GM19239 (cell line): ENCODE measurements around the gene ZNF213.
"Not testable (repeated sequence)": the region's sequence is repeated elsewhere in the genome, so short reads cannot be mapped to it uniquely, and the experiment has no call there.

ENCODE experiments used
- DNase-seq: peaks from one replicate; pipeline ENCODE4 v3.0.0; 2011; ENCODE audit warnings: low spot score; ENCODE audit not compliant: insufficient read length
- FAIRE-seq: peaks from 2 replicates; lab custom pipeline; 2011; peaks lifted over from hg19 to GRCh38; lab: Jason Lieb, UNC

Gene ZNF213

GRCh38 chr16:3127745-3128144, 7.1 kb upstream of the ZNF213 start:
- FAIRE-seq = no peak
- no peak for DNase-seq

- FAIRE-seq (peak; percentile 80), DNase-seq (no peak)
Measured at GRCh38 chr16:3129137-3130131, 5.4 kb upstream of the ZNF213 start.

GRCh38 chr16:3131755-3132377, 3.0 kb upstream of the ZNF213 start:
- FAIRE-seq (peak; percentile 74), DNase-seq (no peak)

DNA sequence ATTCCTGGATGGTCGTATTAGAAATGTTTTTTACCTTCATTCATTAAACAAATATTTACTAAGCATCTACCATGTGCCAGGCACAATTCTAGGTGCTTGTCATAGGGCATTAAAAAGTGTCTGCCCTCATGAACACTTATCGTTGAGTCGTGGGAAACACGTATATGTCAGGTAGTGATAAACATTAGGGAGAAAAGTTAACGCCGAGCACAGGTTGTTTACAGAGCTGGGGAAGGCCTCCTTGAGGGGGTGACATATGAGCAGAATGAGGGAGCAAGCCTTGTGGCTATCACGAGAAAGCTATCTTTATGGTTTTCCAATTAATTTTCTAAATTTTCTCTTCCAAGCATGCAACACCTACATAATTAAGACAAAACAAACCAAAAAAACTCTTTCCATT, 985 bp upstream of the ZNF213 start:
- DNase-seq = no peak
- no peak for FAIRE-seq

GRCh38 chr16:3135126-3135715, 392 bp downstream of the ZNF213 start:
- FAIRE-seq = peak; percentile 35
- DNase-seq = no peak

- no peak for DNase-seq
- no peak for FAIRE-seq
Measured at GRCh38 chr16:3137267-3137666, 2.4 kb downstream of the ZNF213 start.

DNA sequence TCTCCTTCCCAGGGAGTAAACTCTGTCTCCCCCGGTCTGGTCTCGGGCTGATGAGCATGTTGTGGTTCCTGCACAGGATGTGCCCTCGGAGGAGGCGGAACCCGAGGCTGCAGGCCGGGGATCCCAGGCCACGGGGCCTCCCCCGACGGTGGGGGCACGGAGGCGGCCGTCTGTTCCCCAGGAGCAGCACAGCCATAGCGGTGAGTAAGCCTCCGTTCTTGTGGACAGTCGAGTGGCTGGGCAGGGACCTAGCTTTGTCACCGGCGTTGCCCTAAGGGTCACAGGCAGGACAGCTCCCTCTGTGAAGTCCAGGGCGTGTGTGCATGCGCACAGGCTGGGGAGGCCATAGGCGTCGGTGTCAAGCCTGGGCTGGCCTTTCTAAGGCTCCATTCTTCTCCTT, 3.5 kb downstream of the ZNF213 start:
- FAIRE-seq (no peak), DNase-seq (no peak)

DNA sequence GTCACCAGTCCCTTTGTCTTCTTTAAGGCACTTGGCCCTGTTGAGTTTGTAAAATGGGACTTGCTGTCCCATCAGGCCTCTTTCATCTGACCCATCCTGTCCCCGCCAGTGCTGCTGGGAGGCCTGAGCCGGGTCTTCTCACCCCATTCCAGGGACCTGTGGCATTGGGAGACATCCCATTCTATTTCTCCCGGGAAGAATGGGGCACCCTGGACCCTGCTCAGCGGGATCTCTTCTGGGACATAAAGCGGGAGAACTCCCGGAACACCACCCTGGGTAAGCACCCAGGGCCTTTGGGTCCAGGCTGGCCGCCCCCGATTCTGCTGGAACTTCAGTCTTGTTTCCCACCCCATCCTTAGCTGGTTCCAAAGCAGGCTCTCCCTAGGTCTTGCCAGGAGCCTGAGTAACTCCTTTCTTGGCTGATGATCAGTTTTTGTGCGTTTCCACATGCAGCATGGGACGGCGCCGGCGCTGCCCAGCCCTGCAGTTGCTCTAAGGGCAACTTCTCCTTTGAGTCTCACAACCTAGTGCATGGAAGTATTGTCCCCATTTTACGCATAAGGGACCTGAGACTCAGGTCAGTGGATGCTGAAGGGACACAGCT, 4.1 kb downstream of the ZNF213 start:
- DNase-seq = peak; percentile 4
- no peak for FAIRE-seq

DNA sequence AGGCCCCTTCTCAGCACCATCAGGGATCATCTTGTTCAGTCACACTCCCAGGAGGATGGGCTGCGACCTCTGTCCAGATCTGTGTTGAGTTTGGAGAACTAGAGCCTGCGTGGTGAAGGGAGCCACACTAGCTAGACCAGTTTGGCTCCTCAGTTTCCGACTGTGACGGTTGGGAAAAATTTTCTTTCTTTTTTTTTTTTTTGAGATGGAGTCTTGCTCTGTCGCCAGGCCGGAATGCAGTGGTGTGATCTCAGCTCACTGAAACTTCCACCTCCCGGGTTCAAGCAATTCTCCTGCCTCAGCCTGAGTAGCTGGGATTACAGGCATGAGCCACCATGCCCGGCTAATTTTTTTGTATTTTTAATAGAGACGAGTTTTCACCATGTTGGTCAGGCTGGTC, 4.7 kb downstream of the ZNF213 start:
- not testable (repeated sequence) for DNase-seq, FAIRE-seq

DNA sequence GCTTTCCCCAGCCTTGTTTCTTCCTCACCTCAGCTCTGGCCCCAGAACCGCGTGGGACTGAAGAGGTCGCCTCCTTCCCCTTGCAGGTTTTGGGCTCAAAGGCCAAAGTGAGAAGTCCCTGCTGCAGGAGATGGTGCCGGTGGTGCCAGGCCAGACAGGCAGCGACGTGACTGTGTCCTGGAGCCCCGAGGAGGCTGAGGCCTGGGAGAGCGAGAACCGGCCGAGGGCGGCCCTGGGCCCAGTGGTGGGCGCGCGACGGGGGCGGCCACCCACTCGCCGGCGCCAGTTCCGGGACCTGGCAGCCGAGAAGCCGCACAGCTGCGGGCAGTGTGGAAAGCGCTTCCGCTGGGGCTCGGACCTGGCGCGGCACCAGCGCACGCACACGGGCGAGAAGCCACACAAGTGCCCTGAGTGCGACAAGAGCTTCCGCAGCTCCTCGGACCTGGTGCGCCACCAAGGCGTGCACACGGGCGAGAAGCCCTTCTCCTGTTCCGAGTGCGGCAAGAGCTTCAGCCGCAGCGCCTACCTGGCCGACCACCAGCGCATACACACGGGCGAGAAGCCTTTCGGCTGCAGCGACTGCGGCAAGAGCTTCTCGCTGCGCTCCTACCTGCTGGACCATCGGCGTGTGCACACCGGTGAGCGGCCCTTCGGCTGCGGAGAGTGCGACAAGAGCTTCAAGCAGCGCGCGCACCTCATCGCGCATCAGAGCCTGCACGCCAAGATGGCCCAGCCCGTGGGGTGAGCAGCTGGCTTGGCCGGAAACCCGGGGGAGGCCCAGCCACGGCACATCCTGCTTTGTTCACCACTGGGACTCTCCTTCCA, 6.0 kb downstream of the ZNF213 start:
- no peak for DNase-seq
- no peak for FAIRE-seq

- FAIRE-seq (no peak), DNase-seq (no peak)
Measured at GRCh38 chr16:3141781-3142311, 7.0 kb downstream of the ZNF213 start.

DNA sequence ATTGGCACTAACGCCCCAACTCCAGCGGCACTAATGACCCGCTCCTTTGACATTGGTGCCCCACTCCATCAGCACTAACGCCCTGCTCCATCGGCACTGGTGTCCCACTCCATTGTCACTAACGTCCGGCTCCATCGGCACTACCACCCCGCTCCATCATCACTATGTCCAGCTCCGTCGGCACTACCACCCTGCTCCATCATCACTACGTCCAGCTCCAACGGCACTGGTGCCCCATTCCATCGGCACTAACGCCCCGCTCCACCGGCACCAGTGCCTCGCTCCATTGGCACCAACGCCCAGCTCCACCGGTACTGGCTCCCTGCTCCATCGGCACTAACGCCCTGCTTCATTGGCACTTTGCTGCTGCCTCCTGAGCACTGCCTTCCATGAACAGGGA, 7.5 kb downstream of the ZNF213 start:
- no peak for FAIRE-seq
- DNase-seq = no peak

DNA sequence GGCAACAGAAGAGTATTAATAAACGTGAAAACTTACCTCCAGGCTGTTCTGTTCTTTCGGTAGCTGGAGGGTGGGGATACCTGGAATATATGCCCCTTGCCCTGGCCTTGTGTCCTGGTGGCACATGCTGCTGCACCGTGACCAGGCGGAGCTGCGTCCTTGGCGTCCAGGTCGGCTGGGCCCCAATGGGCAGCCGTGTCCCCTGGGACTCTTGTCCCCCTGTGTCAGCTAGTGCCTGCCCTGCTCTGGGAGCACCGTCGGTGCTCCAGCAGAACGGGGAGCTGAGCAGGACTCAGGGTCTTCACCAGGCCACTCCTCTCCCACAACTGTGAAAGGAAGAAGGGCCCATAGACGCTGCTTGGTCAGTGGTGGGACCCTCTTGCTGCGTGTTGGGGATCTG, 7.9 kb downstream of the ZNF213 start:
- FAIRE-seq (no peak), DNase-seq (no peak)

GRCh38 chr16:3143189-3143588, 8.4 kb downstream of the ZNF213 start:
- FAIRE-seq (no peak), DNase-seq (no peak)

DNA sequence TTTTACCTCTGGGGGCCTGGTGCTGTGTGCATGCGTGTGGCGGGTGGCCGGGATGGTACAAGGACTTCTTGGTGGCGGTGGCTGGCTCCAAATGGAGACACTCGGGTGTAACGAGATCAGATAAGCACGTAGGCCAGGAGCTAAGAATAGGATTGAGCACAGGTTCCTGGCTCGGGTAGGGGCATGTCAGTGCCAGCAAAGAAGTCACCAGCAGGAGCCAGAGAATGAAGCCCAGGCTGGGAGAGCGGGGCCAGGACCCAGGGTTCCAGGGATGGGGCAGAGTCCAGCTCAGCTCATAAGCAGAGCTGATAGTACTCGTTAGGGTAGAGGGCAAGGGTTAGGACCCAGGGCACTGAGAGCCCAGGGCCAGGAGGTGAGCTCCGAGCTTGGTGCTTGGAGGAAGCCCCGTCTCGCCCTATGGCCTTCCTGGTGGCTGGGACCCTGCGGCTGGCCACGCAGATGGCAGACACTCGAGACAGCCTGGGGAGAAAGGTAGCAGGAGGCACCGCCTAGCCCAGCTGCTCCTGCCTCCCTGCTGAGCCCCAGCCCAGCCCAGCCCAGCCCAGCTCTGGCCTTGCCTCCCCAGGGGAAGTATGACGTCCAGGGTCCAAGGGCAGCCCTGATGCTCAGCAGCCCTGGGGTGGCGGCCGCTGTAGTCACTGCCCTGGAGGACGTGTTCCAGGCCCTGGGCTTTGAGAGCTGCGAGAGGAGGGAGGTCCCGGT, 8.9 kb downstream of the ZNF213 start:
- FAIRE-seq = no peak

DNA sequence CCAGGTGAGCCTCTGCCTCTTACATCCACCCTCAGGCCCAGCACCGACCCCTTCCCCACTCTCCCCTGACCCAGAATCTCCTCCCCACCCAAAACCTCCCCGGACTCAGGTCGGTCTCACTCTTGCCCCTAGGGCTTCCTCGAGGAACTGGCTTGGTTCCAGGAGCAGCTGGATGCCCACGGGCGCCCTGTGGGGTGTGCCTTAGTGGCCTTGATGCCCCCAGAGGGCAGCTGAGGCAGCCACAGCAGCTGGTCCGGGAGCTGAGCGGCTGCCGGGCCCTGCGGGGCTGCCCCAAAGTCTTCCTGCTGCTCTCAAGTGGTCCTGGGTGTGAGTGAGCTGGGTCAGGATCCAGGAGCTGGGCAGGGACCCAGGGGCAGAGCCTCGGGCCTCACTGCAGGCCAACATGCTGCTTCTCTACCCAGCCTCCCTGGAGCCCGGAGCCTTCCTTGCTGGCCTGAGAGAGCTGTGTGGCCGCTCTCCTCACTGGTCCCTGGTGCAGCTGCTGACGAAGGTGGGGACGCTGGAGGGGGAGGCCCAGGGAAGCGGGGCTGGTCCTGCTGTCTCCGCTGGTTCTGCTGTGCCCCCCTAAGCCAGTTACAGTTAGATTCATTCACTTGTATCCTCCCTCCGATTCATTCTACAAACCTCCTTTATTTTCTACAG, 9.6 kb downstream of the ZNF213 start:
- DNase-seq (no peak), FAIRE-seq (no peak)

More for the DNA sequence above, 8.9 kb downstream of the ZNF213 start:
- no peak for DNase-seq

GRCh38 chr16:3145151-3145550, 10.3 kb downstream of the ZNF213 start:
- no peak for FAIRE-seq

GRCh38 chr16:3145660-3146059, 10.8 kb downstream of the ZNF213 start:
- no peak for DNase-seq
- FAIRE-seq = no peak

More at GRCh38 chr16:3145151-3145550, 10.3 kb downstream of the ZNF213 start:
- DNase-seq = no peak
